ENCODE measurements around the gene RASD2. TPM values are rescaled to one million over a fixed set of nuclear protein-coding genes. Genes with fewer than 3 reads are reported as not detected.

Gene RASD2
- total and polyA plus RNA-seq, 10 of the 15 experiments (the other 5 are each of a cell fraction or from before 2014, with no cell fraction given) = 0.03 TPM; not detected in 9

DNA sequence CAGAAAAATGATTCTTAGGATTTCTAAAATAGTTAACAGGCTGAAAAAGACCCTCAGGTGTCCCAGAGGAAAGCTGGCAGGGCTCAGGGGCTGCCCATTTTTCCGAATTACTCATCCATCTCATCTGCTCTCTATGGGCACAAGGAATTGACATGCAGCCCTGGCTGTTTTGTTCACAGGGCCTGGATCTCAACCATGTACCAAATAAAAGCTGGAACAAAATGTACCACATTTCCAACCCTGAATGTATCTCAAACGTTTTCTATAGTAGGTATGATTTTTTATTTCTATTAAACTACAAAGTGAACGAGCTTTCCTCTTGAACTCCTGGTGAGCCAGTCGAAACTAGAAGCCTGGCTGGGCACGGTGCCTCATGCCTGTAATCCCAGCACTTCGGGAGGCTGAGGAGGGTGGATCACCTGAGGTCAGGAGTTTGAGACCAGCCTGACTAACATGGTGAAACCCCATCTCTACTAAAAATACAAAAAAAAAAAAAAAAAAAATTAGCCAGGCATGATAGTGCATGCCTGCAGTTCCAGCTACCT is 43.8 kb upstream of the RASD2 start:
- TF ChIP-seq BCL11A (IDR thresholded peaks at IDR 0.05; ENCODE audit: low read depth, low read length) = no peak
- TF ChIP-seq FOS (IDR thresholded peaks at IDR 0.05; ENCODE audit: borderline replicate concordance, extremely low read depth, insufficient read length) = no peak
- TF ChIP-seq RELA (IDR thresholded peaks at IDR 0.05; ENCODE audit: borderline replicate concordance, partially characterized antibody) = no peak
- TF ChIP-seq, protein P1, sequence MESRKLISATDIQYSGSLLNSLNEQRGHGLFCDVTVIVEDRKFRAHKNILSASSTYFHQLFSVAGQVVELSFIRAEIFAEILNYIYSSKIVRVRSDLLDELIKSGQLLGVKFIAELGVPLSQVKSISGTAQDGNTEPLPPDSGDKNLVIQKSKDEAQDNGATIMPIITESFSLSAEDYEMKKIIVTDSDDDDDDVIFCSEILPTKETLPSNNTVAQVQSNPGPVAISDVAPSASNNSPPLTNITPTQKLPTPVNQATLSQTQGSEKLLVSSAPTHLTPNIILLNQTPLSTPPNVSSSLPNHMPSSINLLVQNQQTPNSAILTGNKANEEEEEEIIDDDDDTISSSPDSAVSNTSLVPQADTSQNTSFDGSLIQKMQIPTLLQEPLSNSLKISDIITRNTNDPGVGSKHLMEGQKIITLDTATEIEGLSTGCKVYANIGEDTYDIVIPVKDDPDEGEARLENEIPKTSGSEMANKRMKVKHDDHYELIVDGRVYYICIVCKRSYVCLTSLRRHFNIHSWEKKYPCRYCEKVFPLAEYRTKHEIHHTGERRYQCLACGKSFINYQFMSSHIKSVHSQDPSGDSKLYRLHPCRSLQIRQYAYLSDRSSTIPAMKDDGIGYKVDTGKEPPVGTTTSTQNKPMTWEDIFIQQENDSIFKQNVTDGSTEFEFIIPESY (IDR thresholded peaks at IDR 0.05) = no peak
- TF ChIP-seq FOXM1 (IDR thresholded peaks at IDR 0.05; ENCODE audit: low read depth, low read length) = no peak
- TF ChIP-seq TARDBP (IDR thresholded peaks at IDR 0.05; ENCODE audit: borderline replicate concordance) = no peak
- TF ChIP-seq TAF1 (IDR thresholded peaks at IDR 0.05; ENCODE audit: borderline replicate concordance, low read depth, low read length) = no peak
- TF ChIP-seq, protein P2, sequence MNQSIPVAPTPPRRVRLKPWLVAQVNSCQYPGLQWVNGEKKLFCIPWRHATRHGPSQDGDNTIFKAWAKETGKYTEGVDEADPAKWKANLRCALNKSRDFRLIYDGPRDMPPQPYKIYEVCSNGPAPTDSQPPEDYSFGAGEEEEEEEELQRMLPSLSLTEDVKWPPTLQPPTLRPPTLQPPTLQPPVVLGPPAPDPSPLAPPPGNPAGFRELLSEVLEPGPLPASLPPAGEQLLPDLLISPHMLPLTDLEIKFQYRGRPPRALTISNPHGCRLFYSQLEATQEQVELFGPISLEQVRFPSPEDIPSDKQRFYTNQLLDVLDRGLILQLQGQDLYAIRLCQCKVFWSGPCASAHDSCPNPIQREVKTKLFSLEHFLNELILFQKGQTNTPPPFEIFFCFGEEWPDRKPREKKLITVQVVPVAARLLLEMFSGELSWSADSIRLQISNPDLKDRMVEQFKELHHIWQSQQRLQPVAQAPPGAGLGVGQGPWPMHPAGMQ (IDR thresholded peaks at IDR 0.05; ENCODE audit: borderline replicate concordance) = no peak
- TF ChIP-seq RCOR1 (conservative IDR thresholded peaks at IDR 0.05; ENCODE audit: low read depth, low read length) = no peak
- TF ChIP-seq, protein P3, sequence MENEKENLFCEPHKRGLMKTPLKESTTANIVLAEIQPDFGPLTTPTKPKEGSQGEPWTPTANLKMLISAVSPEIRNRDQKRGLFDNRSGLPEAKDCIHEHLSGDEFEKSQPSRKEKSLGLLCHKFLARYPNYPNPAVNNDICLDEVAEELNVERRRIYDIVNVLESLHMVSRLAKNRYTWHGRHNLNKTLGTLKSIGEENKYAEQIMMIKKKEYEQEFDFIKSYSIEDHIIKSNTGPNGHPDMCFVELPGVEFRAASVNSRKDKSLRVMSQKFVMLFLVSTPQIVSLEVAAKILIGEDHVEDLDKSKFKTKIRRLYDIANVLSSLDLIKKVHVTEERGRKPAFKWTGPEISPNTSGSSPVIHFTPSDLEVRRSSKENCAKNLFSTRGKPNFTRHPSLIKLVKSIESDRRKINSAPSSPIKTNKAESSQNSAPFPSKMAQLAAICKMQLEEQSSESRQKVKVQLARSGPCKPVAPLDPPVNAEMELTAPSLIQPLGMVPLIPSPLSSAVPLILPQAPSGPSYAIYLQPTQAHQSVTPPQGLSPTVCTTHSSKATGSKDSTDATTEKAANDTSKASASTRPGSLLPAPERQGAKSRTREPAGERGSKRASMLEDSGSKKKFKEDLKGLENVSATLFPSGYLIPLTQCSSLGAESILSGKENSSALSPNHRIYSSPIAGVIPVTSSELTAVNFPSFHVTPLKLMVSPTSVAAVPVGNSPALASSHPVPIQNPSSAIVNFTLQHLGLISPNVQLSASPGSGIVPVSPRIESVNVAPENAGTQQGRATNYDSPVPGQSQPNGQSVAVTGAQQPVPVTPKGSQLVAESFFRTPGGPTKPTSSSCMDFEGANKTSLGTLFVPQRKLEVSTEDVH (IDR thresholded peaks at IDR 0.05; ENCODE audit: low read depth, partially characterized antibody) = no peak
- no peak for TF ChIP-seq SMARCA5 (IDR thresholded peaks at IDR 0.05)
- no peak for TF ChIP-seq DPF2 (IDR thresholded peaks at IDR 0.05)
- no peak for TF ChIP-seq ZNF207 (IDR thresholded peaks at IDR 0.05; ENCODE audit: borderline replicate concordance)
- TF ChIP-seq, protein P4, sequence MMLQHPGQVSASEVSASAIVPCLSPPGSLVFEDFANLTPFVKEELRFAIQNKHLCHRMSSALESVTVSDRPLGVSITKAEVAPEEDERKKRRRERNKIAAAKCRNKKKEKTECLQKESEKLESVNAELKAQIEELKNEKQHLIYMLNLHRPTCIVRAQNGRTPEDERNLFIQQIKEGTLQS (IDR thresholded peaks at IDR 0.05; ENCODE audit: borderline replicate concordance, extremely low read depth, low read depth, low read length) = no peak
- no peaks in the 10 kb centered on the region for H4K20me1 ChIP-seq (ENCODE audit: control insufficient read depth, insufficient read depth)
- DNase-seq (ENCODE audit: low read depth, low spot score) (no peak), ATAC-seq (no peak), FAIRE-seq (no peak)
- in situ Hi-C loops (cut with MboI) = no loop called here
- H3K27me3 ChIP-seq (replicated peaks in 1 of 2; ENCODE audit: control insufficient read depth in 2 of 2, insufficient read depth in 2 of 2, low read length in 1 of 2) = peaks cover 0 to 3% of the 10 kb centered on the region in 2 experiments; a peak in 2 of 4 replicates
- RAD21 ChIA-PET (ENCODE audit: unreplicated experiment) = no interaction called here
- H3K4me1 ChIP-seq (ENCODE audit: control insufficient read depth, insufficient read depth, low read length) = no peaks in the 10 kb centered on the region
- BruUV-seq (replicated peaks) = no TSS peak
- no peaks in the 10 kb centered on the region for H3K36me3 ChIP-seq (ENCODE audit: control insufficient read depth in 2 of 2, insufficient read depth in 2 of 2, low read length in 1 of 2)
- POLR2A ChIA-PET = interaction anchor here (0.6 kb wide), 1 partner anchor 49 kb away, joined by 3 read pairs; no protein-coding TSS in a partner anchor
- H3K4me2 ChIP-seq (ENCODE audit: control insufficient read depth, insufficient read depth) = no peak overlapping the region
- H3K9ac ChIP-seq (ENCODE audit: control insufficient read depth, insufficient read depth, low read length) = no peak overlapping the region
- CTCF ChIA-PET = no interaction called here
- no peak overlapping the region for H3K27ac ChIP-seq (ENCODE audit: control insufficient read depth, insufficient read depth)
- no peaks in the 10 kb centered on the region for H3K9me3 ChIP-seq (replicated peaks; ENCODE audit: control insufficient read depth, insufficient read depth, low read length)
- 7% methylated on average over 6 of the region's 6 CpGs for WGBS (ENCODE audit: insufficient coverage, insufficient replicate concordance, low lambda C conversion rate, missing lambda C conversion rate)
- H3K79me2 ChIP-seq (ENCODE audit: control insufficient read depth, insufficient read depth, low read length) = no peaks in the 10 kb centered on the region
- no peak overlapping the region for H2AFZ ChIP-seq (ENCODE audit: control insufficient read depth, low read depth, low read length)
- SMC1A ChIA-PET (ENCODE audit: uncharacterized antibody, unreplicated experiment) = no interaction called here
- intact Hi-C loops (cut with micrococcal nuclease; ENCODE audit: unreplicated experiment) = no loop called here
- no peak overlapping the region for H3K4me3 ChIP-seq

Data from GM12878 (cell line).